ENCODE measurements around the gene SCART1.

GRCh38 chr10:133464582-133465031 is 10.9 kb downstream of the SCART1 start:
- TF ChIP-seq POLR2A (IDR thresholded peaks at IDR 0.05), result no peak
- TF ChIP-seq, protein P1, sequence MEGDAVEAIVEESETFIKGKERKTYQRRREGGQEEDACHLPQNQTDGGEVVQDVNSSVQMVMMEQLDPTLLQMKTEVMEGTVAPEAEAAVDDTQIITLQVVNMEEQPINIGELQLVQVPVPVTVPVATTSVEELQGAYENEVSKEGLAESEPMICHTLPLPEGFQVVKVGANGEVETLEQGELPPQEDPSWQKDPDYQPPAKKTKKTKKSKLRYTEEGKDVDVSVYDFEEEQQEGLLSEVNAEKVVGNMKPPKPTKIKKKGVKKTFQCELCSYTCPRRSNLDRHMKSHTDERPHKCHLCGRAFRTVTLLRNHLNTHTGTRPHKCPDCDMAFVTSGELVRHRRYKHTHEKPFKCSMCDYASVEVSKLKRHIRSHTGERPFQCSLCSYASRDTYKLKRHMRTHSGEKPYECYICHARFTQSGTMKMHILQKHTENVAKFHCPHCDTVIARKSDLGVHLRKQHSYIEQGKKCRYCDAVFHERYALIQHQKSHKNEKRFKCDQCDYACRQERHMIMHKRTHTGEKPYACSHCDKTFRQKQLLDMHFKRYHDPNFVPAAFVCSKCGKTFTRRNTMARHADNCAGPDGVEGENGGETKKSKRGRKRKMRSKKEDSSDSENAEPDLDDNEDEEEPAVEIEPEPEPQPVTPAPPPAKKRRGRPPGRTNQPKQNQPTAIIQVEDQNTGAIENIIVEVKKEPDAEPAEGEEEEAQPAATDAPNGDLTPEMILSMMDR (IDR thresholded peaks at IDR 0.05), result no peak

Measured in body of pancreas (tissue), 4 donors.